HG03469 (cell line): ENCODE measurements around the gene CHEK2.
"Not testable (repeated sequence)": the region's sequence is repeated elsewhere in the genome, so short reads cannot be mapped to it uniquely, and the experiment has no call there.

Experiments
- ATAC-seq: cut with Tn5 transposase; IDR thresholded peaks from one replicate; pipeline ENCODE4 v1.9.1; 2021; ENCODE audit warnings: mild to moderate bottlenecking, moderate library complexity, moderate number of reproducible peaks; ENCODE audit not compliant: unreplicated experiment

The CHEK2 gene

DNA sequence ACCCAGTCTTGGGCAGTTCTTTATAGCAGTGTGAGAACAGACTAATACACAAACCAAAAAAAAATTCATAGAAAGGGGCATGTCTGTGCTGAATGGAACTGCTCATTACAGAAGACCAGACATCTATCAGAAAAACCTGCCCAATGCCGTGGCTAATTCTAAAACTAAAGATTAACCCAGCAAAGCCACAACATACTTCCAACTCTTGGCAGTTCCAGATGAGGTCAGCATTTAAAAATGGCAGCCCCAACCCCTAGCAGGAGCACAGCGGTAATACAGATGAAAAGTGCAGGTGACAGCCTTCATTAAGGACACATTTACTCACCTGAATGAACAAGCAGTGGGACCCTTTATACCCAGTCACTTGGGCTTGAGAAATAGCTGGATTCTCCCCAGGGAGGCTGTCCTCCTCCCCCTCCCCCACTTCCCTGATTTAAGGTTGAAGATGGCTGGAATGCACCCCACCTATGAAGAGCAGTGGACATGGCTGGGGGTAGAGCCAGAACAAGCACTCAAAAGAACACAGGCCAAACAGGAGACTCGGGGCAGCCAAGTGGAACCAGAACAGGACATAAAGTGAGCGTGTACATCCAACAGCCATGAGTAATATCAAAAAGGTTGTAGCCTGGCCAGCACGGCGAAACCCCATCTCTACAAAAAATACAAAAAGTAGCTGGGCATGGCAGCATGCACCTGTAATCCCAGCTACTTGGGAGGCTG lies 48.4 kb downstream of the CHEK2 start:
- ATAC-seq: not testable (repeated sequence)

DNA sequence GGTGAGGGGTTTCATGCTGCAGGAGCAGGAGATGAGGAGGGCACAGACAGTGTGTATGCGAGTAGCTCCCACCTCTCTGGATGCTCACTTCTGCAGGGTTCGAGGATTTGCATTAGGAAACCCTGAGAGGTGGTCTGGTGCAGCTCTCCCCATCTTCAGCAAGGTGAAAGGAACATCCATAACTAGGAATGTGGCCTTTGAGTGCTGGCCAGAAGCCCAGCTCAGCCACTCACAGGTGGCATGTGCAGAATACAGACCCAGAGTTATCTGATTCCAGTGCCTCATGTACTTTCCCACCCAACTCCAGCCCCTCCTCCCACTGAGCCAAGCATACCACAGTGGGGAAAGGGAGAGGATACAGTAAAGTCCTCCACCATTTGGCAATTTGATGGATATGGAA lies 51.8 kb downstream of the CHEK2 start:
- not testable (repeated sequence) for ATAC-seq

DNA sequence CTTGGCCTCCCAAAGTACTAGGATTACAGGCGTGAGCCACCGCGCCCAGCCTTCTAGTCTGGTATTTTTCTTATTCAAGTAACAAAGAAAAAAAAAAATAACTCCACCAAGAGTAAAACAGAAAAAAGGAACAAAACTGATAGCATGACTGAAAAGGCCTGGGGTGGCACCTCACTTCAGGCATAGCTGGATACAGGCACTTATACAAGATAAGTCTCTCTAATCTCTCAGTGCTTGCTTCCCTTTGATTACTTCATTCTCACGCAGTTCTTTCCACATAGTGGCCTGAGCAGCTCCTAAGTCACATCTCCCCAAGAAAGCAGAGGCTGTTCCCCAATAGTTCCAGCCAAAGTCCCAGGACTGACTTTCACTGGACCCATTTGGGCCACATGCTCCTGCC lies 58.7 kb downstream of the CHEK2 start:
- not testable (repeated sequence) for ATAC-seq

DNA sequence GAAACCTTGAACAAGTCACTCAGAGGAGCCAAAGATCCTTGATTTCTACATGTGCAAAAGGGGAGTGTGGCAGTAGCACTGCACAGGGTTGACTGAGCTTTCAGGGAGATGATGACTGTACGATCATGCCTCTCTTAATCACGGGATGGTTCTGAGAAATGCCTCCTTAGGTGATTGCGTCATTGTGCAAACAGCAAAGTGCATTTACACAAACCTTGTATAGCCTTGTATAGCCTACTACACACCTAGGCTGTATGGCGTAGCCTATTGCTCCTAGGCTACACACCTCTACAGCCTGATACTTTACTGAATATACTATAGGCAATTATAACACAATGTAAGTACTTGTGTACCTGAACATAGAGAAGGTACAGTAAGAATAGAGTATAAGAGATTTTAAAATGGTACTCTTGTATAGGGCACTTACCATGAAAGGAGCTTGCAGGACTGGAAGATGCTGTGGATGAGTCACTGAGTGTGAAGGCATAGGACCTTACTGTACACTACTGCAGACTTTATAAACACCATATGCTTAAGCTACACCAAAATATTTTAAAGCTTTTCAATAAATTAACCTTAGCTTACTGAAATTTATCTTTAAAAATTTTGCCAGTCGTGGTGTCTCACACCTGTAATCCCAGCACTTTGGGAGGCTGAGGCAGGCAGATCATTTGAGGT lies 60.7 kb downstream of the CHEK2 start:
- ATAC-seq: not testable (repeated sequence)

DNA sequence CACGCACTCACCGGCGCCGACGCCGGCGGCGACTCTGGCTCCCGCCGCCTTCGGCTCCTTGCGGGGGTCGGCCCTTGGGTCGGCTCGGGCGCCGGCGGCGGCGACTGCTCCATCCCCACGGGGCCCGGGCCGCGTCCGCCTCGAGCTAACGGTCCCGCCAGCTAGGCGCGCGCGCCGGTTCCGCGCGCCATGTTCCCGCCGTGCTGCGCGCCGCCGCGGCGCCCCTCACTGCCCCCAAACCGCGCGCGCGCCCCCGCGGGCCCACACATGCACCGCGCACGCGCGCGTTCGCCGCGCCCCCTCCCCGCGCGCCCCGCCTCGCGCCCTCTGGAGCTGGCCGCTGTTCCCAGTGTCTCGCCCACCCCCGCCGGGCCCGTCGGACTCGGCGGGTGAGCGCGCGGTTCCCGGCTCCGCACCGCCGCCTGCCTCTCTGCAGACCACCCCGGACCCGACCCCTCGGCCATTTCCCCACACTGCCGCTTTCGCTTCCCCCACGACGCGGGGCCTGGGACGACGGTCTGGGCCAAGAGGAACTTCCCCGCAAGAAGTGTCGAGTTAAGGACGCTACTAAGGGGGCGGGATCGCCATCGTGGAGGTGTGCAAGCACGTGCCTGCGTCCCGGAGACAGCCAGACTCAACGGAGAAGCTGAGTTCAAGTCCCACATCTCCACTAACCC lies 61.9 kb downstream of the CHEK2 start, which contains the start of gene TTC28:
TSS of gene TTC28 (minus strand) at position 230 of the 677 bp plus-strand sequence. CDS start at position 113, 117 bp downstream.
- not testable (repeated sequence) for ATAC-seq

DNA sequence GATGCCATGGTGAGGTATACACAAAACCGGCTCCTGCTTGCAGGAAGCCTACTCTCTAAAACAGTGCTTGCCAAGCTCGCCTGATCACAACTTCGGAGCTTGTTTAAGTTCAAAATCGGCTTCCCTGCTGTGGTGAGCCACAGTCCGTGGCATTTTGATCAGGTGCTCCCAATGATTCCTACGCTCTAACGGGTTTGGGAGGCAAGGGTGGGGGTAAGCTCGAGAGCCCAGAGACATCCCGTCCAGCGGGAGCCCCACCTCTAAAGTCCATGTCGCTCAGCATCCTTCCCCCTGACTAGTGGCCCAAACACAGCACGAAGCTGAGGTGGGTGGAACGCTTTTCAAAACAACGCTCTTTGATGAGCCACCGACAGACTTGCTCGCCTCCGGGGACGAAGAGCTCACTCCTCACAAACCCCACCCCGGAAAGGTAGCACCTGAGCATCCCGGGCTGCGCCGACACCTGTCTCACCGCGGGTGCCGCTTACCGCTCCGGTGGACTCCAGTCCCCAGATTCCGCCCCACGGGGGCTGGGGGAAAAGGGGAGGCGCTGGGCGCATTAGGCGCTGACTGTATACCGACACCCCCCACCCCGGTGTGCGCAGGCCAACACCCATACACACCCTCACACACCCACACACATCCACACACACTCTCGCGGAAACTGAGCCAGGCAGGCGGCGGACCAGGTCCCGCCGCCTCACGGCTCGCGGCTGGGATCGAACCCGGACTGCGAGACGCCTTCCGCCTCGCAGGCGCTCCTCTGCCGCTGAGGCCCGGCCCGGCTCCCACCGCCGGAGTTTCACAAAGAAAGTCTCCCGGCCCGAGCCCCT lies 62.6 kb downstream of the CHEK2 start:
- not testable (repeated sequence) for ATAC-seq

DNA sequence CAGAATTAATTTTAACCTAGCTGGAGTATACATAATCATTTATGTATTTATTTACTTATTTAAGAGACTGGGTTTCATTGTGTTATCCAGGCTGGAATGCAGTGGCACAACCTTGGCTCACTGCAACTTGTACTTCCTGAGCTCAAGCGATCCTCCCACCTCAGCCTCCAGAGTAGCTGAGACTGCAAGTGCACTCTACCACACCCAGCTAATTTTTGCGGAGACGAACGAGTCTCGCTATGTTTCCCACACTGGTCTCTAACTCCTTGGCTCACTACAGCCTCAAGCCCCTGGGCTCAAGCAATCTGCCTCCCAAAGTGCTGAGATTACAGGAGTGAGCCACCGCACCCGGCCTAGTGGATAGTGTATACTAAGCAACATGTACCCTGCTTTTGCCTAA lies 63.5 kb downstream of the CHEK2 start:
- not testable (repeated sequence) for ATAC-seq

DNA sequence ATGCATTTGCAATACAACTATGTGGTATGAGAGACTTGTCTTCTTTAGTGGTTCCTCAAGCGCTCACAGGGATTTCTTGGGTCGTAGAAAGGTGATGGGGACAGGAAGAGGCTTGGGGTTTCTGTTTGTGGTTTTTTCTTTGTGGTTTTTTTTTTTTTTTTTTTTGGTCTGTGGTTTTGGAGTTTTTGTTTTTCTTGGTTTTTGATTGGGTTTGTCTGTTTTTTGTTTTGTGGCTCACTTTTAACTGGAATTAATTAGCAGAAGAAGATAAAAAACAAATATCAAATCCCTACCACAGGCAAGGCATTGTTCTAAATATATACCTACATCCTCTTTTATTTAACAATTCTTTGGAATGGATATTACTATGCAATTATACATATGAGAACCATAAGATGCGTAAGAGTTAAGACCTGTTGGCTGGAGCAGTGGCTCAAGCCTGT lies 67.5 kb downstream of the CHEK2 start:
- ATAC-seq: no peak

DNA sequence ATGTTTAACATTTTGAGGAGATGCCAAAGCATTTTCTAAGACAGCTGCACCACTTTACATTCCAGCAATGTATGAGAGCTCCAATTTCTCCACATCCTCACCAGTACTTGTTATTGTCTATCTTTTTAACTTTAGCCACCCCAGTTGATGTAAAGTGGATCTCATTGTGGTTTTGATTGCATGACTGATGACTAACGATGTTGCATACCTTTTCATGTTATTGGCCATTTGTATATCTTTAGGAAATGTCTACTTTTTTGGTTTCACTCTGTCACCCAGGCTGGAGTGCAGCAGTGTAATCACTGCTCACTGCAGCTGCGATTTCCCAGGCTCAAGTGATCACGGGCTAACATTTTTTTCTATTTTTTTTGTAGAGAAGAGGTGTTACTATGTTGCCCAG lies 70.9 kb downstream of the CHEK2 start:
- no peak for ATAC-seq

DNA sequence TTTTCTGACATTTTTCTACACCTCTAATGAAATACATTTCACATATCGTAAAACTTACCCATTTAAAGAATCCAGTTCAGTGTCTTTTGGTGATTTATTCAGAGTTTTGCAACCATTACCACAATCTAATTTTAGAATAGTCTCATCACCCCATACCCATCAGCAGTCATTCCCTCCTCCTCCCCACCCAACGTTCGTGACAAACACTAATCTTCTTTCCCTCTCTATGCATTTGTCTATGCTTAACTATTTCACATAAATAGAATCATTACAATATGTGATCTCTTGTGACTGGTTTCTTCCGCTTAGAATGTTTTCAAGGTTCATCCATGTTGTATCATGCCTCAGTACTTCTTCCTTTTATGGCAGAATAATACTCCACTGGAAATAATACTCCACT lies 71.5 kb downstream of the CHEK2 start:
- no peak for ATAC-seq

DNA sequence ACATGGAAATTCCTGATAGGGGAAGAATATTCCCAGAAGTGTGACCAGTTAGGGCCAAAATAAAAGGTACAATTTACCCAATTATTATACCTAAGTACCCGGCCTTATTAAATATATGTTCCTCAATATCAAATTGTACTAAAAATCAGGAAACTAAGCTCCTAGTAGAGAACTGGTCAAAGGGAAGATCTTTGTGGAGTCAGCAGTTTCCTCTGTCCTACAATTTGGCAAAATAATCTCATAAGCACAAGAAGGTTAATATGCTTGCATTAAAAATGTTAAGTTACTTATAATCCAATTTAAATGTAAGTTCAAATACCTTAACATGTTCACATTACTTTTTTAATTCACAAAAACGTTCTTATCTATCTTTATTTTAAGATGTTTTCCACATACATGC lies 72.2 kb downstream of the CHEK2 start:
- ATAC-seq: no peak

DNA sequence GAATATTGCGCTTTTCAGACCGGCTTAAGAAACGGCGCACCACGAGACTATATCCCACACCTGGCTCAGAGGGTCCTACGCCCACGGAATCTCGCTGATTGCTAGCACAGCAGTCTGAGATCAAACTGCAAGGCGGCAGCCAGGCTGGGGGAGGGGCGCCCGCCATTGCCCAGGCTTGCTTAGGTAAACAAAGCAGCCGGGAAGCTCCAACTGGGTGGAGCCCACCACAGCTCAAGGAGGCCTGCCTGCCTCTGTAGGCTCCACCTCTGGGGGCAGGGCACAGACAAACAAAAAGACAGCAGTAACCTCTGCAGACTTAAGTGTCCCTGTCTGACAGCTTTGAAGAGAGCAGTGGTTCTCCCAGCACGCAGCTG lies 78.1 kb downstream of the CHEK2 start:
- ATAC-seq: not testable (repeated sequence)

DNA sequence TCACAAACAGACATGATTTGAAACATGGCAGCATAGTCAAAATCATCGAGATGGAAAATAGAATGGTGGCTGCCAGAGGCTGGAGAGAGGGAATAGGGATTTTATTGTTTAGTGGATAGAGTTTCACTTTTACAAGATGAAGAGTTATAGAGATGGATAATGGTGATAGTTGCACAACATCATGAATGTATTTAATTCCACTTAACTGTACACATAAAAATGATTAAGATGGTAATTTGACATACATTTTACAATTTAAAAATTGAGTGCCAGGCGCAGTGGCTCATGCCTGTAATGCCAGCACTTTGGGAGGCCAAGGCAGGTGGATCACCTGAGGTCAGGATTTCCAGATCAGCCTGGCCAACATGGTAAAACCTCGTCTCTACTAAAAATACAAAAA lies 83.2 kb downstream of the CHEK2 start:
- ATAC-seq: no peak

DNA sequence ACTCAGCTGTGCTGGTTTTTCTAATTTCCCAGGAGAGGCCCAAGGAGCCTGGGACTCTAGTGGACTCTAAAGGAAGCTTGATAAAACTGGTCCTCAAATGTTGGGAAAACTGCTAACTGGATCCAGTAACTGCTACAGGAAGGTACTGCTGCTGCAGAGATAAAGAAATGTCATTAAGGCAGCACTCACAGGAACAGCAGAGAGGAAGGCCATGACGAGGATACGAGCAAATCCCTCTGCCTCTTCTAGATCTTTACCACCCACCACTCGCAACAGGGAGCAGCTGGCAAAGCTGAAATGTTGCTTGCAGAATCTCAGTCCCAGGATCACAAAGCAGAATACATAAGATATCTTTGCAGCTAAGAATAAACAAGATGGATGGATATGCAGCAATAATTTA lies 85.4 kb downstream of the CHEK2 start:
- no peak for ATAC-seq

DNA sequence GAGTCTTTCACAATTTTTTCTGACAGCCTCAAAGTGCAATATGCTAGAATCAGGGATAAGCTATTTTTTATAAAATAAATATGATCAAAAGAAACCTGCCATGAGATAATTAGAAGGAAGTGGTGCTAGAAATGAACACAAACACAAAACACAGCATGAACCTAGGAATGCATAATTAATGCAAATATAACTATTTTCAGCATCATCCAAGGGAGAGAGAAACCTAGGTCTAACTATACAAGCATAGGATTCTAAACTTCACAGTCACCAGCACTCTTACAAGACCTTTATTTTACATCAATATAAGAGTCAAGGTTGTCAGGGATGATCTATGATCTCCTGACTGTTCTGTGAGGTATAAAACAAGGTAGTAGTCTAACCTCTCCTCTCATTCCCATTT lies 91.2 kb downstream of the CHEK2 start:
- ATAC-seq: no peak

DNA sequence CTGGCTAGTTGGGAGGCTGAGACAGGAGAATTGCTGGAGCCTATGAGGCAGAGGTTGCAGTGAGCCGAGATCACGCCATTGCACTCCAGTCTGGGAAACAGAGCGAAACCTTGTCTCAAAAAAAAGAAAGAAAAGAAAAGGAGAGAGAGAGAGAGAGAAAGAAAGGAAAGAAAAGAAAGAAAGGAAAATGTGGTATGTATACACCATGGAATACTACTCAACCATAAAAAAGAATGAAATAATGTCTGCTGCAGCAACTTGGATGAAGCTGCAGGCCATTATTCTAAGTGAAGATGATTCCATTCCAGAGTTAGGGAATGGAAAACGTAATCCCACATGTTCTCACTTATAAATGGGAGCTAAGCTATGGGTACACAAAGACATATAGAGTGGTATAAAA lies 92.8 kb downstream of the CHEK2 start:
- ATAC-seq: no peak

DNA sequence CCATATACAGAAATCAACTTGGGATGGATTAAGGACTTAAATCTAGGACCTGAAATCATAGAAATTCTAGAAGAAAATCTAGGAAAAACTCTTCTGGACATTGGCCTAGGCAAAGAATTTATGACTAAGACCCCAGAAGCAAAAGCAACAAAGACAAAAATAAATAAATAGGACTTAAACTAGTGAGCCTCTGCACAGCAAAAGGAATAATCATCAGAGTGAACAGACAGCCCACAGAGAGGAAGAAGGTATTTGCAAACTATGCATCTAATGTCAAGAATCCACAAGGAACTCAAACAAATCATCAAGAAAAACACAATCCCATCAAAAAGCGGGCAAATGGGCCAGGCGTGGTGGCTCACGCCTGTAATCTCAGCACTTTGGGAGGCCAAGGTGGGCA lies 94.4 kb downstream of the CHEK2 start:
- ATAC-seq: no peak

DNA sequence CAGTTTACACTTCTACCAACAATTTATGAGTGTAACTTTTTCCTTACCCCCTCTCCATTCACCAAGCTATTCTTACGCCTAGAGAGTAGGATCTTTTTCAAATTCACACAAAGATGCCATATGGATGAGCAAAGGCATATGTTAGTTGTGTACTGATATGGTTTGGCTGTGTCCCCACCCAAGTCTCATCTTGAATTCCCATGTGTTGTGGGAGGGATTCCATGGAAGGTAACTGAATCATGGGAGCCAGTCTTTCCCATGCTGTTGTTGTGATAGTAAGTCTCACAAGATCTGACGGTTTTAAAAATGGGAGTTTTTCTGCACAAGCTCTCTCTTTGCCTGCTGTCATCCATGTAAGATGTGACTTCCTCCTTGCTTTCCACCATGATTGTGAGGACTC lies 102.3 kb downstream of the CHEK2 start:
- no peak for ATAC-seq
